Keratinocyte (primary cell): ENCODE measurements around the gene ACOT4.
"Not testable (repeated sequence)": the region's sequence is repeated elsewhere in the genome, so short reads cannot be mapped to it uniquely, and the experiment has no call there.

ENCODE experiments used
- EZH2 ChIP-seq: IDR thresholded peaks from one replicate; pipeline ENCODE4 v1.6.1; 2012; ENCODE audit warnings: inconsistent platforms, mild to moderate bottlenecking, low read length, moderate library complexity
- TF ChIP-seq, protein P1 (sequence below), 3 experiments: IDR thresholded peaks in 1 of 3; conservative IDR thresholded peaks in 1 of 3; optimal IDR thresholded peaks in 1 of 3; 2 replicates in 2 of 3; 3 replicates in 1 of 3; pipeline versions ENCODE3 to v1.5.1; 2011; ENCODE audit warnings: low read length in 3 of 3, mild to moderate bottlenecking in 3 of 3, moderate library complexity in 2 of 3, control low read depth in 1 of 3, inconsistent platforms in 1 of 3; ENCODE audit not compliant: insufficient read depth in 2 of 3; ENCODE audit errors: extremely low read depth in 1 of 3

DNA sequence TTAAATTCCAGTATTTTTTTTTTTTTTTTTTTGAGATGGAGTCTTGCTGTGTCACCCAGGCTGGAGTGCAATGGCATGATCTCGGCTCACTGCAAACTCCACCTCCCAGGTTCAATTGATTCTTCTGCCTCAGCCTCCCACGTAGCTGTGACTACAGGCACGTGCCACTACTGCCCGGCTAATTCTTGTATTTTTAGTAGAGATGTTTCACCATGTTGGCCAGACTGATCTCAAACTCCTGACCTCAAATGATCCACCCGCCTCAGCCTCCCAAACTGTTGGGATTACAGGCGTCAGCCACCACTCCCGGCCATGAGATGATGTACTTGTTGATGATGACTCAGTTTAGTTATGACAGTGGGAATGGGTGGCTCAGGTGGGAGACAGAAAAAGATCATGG lies 17.4 kb upstream of the ACOT4 start:
- TF ChIP-seq, protein P1, sequence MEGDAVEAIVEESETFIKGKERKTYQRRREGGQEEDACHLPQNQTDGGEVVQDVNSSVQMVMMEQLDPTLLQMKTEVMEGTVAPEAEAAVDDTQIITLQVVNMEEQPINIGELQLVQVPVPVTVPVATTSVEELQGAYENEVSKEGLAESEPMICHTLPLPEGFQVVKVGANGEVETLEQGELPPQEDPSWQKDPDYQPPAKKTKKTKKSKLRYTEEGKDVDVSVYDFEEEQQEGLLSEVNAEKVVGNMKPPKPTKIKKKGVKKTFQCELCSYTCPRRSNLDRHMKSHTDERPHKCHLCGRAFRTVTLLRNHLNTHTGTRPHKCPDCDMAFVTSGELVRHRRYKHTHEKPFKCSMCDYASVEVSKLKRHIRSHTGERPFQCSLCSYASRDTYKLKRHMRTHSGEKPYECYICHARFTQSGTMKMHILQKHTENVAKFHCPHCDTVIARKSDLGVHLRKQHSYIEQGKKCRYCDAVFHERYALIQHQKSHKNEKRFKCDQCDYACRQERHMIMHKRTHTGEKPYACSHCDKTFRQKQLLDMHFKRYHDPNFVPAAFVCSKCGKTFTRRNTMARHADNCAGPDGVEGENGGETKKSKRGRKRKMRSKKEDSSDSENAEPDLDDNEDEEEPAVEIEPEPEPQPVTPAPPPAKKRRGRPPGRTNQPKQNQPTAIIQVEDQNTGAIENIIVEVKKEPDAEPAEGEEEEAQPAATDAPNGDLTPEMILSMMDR (optimal IDR thresholded peaks at IDR 0.05 in 1 of 3, IDR thresholded peaks at IDR 0.05 in 1 of 3, conservative IDR thresholded peaks at IDR 0.05 in 1 of 3; ENCODE audit: extremely low read depth in 1 of 3, insufficient read depth in 2 of 3, low read length in 3 of 3), result not testable (repeated sequence)
- TF ChIP-seq EZH2, result not testable (repeated sequence)
